HG03060 (cell line): ENCODE data around the gene IDH3G.

Experiments
- ATAC-seq: cut with Tn5 transposase; IDR thresholded peaks from one replicate; pipeline ENCODE4 v1.9.1; 2021; ENCODE audit warnings: low read depth, moderate number of reproducible peaks; ENCODE audit not compliant: unreplicated experiment

The IDH3G gene

DNA sequence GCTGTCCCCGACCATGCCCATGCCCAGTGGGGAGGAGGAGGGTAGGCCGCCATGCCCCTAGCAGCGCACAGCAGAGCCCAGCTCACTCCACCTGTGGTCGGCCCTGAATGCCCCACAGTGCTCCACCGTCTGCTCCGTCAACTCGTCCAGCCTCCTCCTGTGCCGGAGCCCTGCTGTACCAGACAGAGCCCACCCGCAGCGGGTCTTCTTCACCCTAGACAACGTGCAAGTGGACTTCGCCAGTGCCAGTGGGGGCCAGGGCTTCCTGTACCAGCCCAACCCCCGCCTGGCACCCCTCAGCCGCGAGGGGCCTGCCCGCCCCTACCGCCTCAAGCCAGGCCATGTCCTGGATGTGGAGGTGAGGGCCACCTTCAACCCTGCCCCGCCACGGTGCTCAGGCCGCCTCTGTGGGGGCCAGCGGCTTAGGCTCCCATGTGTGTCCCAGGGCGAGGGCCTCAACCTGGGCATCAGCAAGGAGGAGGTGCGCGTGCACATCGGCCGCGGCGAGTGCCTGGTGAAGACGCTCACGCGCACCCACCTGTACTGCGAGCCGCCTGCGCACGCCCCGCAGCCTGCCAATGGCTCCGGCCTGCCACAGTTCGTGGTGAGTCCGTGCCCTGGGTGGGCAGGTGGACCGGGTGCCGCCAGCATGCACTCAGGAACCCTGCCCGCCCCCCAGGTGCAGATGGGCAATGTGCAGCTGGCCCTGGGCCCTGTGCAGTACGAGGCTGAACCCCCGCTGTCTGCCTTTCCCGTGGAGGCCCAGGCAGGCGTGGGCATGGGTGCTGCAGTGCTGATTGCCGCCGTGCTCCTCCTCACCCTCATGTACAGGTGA, 20.2 kb downstream of the IDH3G start:
- no peak for ATAC-seq

GRCh38 chrX:153773218-153773611, 21.0 kb downstream of the IDH3G start:
- no peak for ATAC-seq

DNA sequence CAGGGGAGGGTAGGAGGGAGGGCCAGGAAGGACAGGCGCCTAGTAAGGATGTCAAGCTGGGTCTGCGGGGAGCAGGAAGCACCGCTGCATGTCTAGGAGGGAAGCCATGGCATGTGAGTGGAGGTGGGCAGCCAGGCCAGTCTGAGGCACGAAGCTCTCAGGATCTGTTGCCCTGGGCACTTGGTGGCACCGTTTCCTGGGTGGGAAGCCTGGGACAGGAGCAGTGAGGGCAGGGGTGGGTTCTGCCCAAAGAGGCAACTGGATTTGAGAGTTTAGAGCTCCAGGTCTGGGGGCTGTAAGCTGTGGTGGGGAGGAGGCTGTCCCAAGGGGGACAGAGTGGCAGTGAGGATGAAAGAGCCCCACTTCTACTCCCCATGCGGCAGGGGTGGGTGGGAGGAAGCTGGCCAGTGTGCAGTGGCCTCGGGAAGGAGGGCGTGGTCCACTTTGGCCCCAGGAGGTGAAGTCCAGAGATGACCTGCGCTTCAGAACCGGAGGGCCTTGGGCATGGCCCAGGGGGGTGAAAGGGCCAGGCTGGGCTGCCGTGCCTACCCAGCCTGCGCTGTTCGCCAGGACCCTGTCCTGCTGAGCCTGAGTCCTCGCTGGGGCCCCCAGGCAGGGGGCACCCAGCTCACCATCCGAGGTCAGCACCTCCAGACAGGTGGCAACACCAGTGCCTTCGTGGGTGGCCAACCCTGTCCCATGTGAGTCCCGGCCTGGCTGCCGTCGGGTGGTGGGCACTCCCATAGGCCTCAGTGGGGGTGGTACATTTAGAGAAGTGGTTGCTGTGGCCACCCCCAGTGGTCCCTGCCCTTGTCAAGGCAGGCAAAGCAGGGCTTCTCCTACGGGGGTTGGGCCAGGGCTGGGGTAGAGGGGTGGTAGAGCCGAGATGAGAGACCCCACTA, 21.6 kb downstream of the IDH3G start:
- ATAC-seq = no peak

- no peak for ATAC-seq
Observed at GRCh38 chrX:153771415-153772315, 22.5 kb downstream of the IDH3G start.

GRCh38 chrX:153770601-153771414, 23.4 kb downstream of the IDH3G start:
- ATAC-seq = no peak

- no peak for ATAC-seq
Observed at GRCh38 chrX:153769865-153770600, 24.1 kb downstream of the IDH3G start.

- ATAC-seq = no peak
Observed at GRCh38 chrX:153769158-153769864, 24.9 kb downstream of the IDH3G start.

DNA sequence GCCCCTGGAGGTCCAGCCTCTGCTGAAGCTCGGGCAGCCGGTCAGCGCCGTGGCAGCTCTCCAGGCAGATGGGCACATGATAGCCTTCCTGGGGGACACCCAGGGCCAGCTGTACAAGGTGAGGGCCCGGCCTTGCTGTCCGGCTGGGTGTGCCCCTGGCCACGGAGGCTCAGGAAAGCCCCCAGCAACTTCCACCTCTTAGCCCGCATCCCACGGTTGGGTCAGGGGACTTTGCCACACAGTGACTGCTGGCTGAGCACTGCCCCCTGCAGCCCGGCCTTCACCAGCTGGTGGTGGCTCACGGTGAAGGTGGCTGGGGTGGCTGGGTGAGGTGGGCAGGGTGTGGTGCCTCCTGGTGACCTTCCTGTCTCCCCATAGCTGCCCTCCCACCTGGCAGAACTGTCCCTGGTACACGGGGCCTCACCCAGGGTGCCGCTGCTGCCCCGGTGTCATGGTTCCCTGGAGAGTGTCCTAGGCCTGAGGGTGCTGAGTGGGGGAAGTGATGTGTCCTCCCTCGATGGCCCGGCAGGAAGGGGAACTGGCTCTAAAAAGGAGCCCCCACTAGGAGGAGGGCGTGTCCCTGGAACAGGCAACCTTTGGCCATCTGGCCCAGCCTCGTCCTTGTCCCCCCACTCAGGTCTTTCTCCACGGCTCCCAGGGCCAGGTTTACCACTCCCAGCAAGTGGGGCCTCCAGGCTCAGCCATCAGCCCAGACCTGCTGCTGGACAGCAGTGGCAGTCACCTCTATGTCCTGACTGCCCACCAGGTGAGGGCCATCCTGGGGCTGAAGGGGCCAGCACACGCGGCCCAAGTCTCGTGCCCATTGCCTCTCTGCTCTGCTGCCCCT, 25.6 kb downstream of the IDH3G start:
- ATAC-seq = no peak

- ATAC-seq = no peak
Observed at GRCh38 chrX:153767674-153768055, 26.5 kb downstream of the IDH3G start.

DNA sequence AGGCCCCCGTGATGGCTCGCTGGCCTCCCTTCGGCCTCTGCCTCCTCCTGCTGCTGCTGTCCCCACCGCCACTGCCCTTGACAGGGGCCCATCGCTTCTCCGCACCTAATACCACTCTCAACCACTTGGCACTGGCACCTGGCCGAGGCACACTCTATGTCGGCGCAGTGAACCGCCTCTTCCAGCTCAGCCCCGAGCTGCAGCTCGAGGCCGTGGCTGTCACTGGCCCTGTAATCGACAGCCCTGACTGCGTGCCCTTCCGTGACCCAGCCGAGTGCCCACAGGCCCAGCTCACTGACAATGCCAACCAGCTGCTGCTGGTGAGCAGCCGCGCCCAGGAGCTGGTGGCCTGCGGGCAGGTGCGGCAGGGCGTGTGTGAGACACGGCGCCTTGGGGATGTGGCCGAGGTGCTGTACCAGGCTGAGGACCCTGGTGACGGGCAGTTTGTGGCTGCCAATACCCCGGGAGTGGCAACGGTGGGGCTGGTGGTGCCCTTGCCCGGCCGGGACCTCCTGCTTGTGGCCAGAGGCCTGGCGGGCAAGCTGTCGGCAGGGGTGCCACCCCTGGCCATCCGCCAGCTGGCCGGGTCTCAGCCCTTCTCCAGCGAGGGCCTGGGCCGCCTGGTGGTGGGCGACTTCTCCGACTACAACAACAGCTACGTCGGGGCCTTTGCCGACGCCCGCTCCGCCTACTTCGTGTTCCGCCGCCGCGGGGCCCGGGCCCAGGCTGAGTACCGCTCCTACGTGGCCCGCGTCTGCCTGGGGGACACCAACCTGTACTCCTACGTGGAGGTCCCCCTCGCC, 27.1 kb downstream of the IDH3G start:
- no peak for ATAC-seq

GRCh38 chrX:153766098-153766817, 27.9 kb downstream of the IDH3G start:
- no peak for ATAC-seq

GRCh38 chrX:153765138-153766079, 28.8 kb downstream of the IDH3G start:
- ATAC-seq = no peak

DNA sequence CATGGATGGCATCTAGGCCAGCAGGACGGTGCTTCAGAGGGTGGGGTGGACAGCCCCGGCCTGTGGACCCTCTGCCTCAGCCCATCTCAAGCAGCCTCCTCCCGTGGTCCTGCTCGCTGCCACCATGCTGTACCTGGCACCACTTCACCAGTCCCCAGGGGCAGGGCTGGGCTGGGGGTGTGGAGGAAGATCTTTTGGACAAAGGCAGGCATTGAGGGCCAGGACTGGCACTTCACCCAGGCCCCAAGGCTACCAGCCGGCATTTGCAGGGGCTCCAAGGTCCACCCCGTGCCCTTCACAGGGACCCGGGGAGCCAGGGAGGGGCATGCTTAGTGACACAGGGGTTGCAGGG, 29.4 kb downstream of the IDH3G start:
- ATAC-seq = no peak

GRCh38 chrX:153763989-153764755, 30.0 kb downstream of the IDH3G start, which contains the start of gene PLXNB3:
Gene PLXNB3, plus strand, starts transcription at chrX:153764249. Its CDS starts 1,287 bp downstream, at chrX:153765536.
- no peak for ATAC-seq
